A549 (cell line): ENCODE measurements around the gene MAD1L1.

Source experiments
- EP300 ChIP-seq, 2 experiments: fragments of >200 bp; sonication (Bioruptor Twin); formaldehyde crosslinking; IDR thresholded peaks; 2 replicates in 1 of 2; 3 replicates in 1 of 2; pipeline ENCODE4 v1.6.1; 2016 to 2017
- POLR2A ChIP-seq: IDR thresholded peaks from 2 replicates; pipeline ENCODE4 v1.6.1; 2012; ENCODE audit warnings: mild to moderate bottlenecking, low read length
- TF ChIP-seq, protein P1 (sequence below): fragments of >200 bp; sonication (Bioruptor Twin); formaldehyde crosslinking; IDR thresholded peaks from 3 replicates; pipeline ENCODE4 v1.5.1; 2016
- TF ChIP-seq, protein P2 (sequence below): fragments of 450-650 bp; IDR thresholded peaks from 2 replicates; pipeline ENCODE4 v1.6.1; 2014; ENCODE audit warnings: antibody characterized with exemption

DNA sequence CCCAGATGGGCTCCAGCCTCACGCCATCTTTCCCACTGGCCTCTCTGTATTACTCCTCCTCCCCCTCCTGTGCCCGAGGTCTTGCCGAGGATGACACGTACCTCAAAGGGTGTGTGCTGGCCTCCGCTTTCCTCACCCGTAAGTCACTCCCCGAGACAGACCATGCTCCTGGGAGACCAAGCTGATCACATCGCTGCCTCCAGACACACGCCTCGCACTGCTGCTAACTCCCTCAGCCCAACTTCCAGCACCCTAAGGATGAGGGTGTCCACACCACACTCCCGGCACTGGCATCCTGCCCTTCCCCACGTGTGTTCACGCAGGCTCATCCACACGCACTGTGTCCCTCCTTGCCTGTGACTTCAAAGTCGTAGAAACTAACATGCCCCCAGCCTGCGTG lies 24.0 kb downstream of the MAD1L1 start:
- TF ChIP-seq, protein P1, sequence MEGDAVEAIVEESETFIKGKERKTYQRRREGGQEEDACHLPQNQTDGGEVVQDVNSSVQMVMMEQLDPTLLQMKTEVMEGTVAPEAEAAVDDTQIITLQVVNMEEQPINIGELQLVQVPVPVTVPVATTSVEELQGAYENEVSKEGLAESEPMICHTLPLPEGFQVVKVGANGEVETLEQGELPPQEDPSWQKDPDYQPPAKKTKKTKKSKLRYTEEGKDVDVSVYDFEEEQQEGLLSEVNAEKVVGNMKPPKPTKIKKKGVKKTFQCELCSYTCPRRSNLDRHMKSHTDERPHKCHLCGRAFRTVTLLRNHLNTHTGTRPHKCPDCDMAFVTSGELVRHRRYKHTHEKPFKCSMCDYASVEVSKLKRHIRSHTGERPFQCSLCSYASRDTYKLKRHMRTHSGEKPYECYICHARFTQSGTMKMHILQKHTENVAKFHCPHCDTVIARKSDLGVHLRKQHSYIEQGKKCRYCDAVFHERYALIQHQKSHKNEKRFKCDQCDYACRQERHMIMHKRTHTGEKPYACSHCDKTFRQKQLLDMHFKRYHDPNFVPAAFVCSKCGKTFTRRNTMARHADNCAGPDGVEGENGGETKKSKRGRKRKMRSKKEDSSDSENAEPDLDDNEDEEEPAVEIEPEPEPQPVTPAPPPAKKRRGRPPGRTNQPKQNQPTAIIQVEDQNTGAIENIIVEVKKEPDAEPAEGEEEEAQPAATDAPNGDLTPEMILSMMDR: no peak
- TF ChIP-seq POLR2A (no peak), EP300 (IDR thresholded peaks at IDR 0.05) (no peak)
- TF ChIP-seq, protein P2, sequence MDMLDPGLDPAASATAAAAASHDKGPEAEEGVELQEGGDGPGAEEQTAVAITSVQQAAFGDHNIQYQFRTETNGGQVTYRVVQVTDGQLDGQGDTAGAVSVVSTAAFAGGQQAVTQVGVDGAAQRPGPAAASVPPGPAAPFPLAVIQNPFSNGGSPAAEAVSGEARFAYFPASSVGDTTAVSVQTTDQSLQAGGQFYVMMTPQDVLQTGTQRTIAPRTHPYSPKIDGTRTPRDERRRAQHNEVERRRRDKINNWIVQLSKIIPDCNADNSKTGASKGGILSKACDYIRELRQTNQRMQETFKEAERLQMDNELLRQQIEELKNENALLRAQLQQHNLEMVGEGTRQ: no peak
